Pancreas (tissue), 10 donors: ENCODE measurements around the gene RREB1. TPM values are rescaled to one million over a fixed set of nuclear protein-coding genes. Genes with fewer than 3 reads are reported as not detected.

ENCODE experiments used
- ATAC-seq, 4 donors: fragments of 200-7000 bp; cut with Tn5 transposase; one replicate each; pipeline versions ENCODE4 v1.8.0 to v1.9.1; 2020; ENCODE audit warnings: mild to moderate bottlenecking in 4 of 4, moderate library complexity in 4 of 4
- DNase-seq, 6 donors: peaks; one replicate each; pipeline ENCODE4 v3.0.0-alpha.2; 2020
- FAIRE-seq: peaks from 2 replicates; lab custom pipeline; 2012; peaks lifted over from hg19 to GRCh38; lab: Jason Lieb, UNC
- H3K27ac ChIP-seq, 4 donors: fragments of 200-600 bp; sonication (generic); 1 replicate in 3 of 4; 2 replicates in 1 of 4; pipeline versions ENCODE4 v1.5.0 to v1.8.0; 2020
- H3K27me3 ChIP-seq, 4 donors: fragments of 200-600 bp; one replicate each; pipeline ENCODE4 v1.8.0; 2021
- H3K36me3 ChIP-seq, 3 donors: fragments of 200-600 bp; sonication (generic) in 1 of 3; one replicate each; pipeline versions ENCODE4 v1.5.0 to v1.8.0; 2020 to 2021
- H3K4me1 ChIP-seq, 3 donors: fragments of 200-600 bp; one replicate each; pipeline ENCODE4 v1.8.0; 2021
- H3K4me3 ChIP-seq, 4 donors: fragments of 200-600 bp; sonication (generic) in 2 of 4; one replicate each; pipeline versions ENCODE4 v1.5.0 to v1.8.0; 2020 to 2021
- H3K9me3 ChIP-seq, 4 donors: fragments of 200-600 bp; one replicate each; pipeline ENCODE4 v1.8.0; 2021
- WGBS, 2 donors: extraction: QIAGEN DNeasy Blood & Tissue Kit; methylation state at CpG; one replicate each; pipeline ENCODE4 v1.1.7; 2013; 5-methylcytosine and 5-hydroxymethylcytosine counted together
- intact Hi-C, 3 donors: fragments of 100-400 bp; cut with DNase I; formaldehyde crosslinking; loops; one replicate each; pipeline versions ENCODE4 v1.11.1 to v1.14.2; 2022
- polyA plus RNA-seq, 2 donors: library from polyadenylated mRNA; stranded (reverse); fragments of 200-250 nt; gene quantifications; one replicate each; pipeline ENCODE4 v1.2.3, GENCODE V29; 2013
- total RNA-seq, 6 donors: library from RNA; stranded (reverse); fragmentation: NEBNext Ultra II Directional in 4 of 6; extraction: Animal tissue kit (Norgen Biotek cat#: 25700) in 4 of 6; gene quantifications; one replicate each; pipeline versions ENCODE4 v1.2.1 to v1.2.4, GENCODE V29; 2021 to 2023
- TF ChIP-seq, protein P1 (sequence below), 4 donors: fragments of 200-600 bp; sonication (generic) in 3 of 4; IDR thresholded peaks; one replicate each; pipeline versions ENCODE4 v1.5.0 to v1.8.0; 2021; ENCODE audit warnings: antibody characterized with exemption in 4 of 4
- donor health status: healthy with polysubstance abuse.
- donor health status: DM: no; HTN: no; CAD: no; lungs with moderate emphysema.
- donor health status: DM: no; HTN: no; CAD: no.
- donor health status: control.
- donor health status: control.
- donor health status: Bipolar disorder and iron deficiency.
- donor health status: DM: yes; HTN: yes; CAD: no.
- donor health status: DM: no; HTN: no; CAD: no.
- donor health status: DM: no; HTN: no; CAD: no.
- donor health status: DM: yes; HTN: yes; CAD: no.

The RREB1 gene
- total and polyA plus RNA-seq, 8 donors: 8.9 to 45.3 (median 29.1) TPM

GRCh38 chr6:7228662-7229375 lies 121.1 kb downstream of the RREB1 start:
- no peak overlapping the region for H3K4me3 ChIP-seq
- TF ChIP-seq, protein P1, sequence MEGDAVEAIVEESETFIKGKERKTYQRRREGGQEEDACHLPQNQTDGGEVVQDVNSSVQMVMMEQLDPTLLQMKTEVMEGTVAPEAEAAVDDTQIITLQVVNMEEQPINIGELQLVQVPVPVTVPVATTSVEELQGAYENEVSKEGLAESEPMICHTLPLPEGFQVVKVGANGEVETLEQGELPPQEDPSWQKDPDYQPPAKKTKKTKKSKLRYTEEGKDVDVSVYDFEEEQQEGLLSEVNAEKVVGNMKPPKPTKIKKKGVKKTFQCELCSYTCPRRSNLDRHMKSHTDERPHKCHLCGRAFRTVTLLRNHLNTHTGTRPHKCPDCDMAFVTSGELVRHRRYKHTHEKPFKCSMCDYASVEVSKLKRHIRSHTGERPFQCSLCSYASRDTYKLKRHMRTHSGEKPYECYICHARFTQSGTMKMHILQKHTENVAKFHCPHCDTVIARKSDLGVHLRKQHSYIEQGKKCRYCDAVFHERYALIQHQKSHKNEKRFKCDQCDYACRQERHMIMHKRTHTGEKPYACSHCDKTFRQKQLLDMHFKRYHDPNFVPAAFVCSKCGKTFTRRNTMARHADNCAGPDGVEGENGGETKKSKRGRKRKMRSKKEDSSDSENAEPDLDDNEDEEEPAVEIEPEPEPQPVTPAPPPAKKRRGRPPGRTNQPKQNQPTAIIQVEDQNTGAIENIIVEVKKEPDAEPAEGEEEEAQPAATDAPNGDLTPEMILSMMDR (IDR thresholded peaks at IDR 0.05): no peak
- ATAC-seq: no peak
- peaks cover 3 to 53% (median 31%) of the 10 kb centered on the region in 3 donors for H3K36me3 ChIP-seq
- DNase-seq: peak in 1 of 6 donors; percentile 74
- H3K4me1 ChIP-seq: peaks cover 0 to 6% (median 4%) of the 10 kb centered on the region in 3 donors
- H3K9me3 ChIP-seq: no peaks in the 10 kb centered on the region
- intact Hi-C loops: no loop called here
- no peaks in the 10 kb centered on the region for H3K27me3 ChIP-seq
- no peak overlapping the region for H3K27ac ChIP-seq
- FAIRE-seq: no peak
- 92 to 94% methylated on average over 21 of the region's 21 CpGs for WGBS, 2 donors

GRCh38 chr6:7229376-7230326 lies 121.9 kb downstream of the RREB1 start:
- no peak for FAIRE-seq

DNA sequence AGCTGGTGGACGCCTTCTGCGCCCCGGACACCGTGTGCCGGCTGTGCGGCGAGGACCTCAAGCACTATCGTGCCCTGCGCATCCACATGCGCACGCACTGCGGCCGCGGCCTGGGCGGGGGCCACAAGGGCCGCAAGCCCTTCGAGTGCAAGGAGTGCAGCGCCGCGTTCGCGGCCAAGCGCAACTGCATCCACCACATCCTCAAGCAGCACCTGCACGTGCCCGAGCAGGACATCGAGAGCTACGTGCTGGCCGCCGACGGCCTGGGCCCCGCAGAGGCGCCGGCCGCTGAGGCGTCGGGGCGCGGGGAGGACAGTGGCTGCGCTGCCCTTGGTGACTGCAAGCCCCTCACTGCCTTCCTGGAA lies 122.5 kb downstream of the RREB1 start:
- intact Hi-C loops: no loop called here
- Histone ChIP-seq H3K27ac (no peak overlapping the region), H3K36me3 (peaks cover 3 to 53% (median 31%) of the 10 kb centered on the region in 3 donors), H3K9me3 (no peaks in the 10 kb centered on the region), H3K4me3 (no peak overlapping the region), H3K4me1 (peaks cover 9 to 11% (median 9%) of the 10 kb centered on the region in 3 donors), H3K27me3 (no peaks in the 10 kb centered on the region)
- no peak for DNase-seq
- TF ChIP-seq, protein P1 (IDR thresholded peaks at IDR 0.05): no peak
- WGBS, 2 donors: 97% methylated on average over 39 of the region's 39 CpGs
- no peak for FAIRE-seq
- no peak for ATAC-seq

More at GRCh38 chr6:7229376-7230326, 121.9 kb downstream of the RREB1 start:
- intact Hi-C loops: no loop called here
- ATAC-seq (peak in 1 of 4 donors; percentile 9), DNase-seq (peak in 1 of 6 donors; percentile 74)
- H3K4me3 ChIP-seq: no peak overlapping the region
- no peaks in the 10 kb centered on the region for H3K27me3 ChIP-seq
- H3K9me3 ChIP-seq: no peaks in the 10 kb centered on the region
- no peak overlapping the region for H3K27ac ChIP-seq
- H3K36me3 ChIP-seq: peaks cover 3 to 53% (median 31%) of the 10 kb centered on the region in 3 donors
- TF ChIP-seq, protein P1 (IDR thresholded peaks at IDR 0.05): no peak
- WGBS, 2 donors: 94 to 95% methylated on average over 59 to 62 of the region's 62 CpGs
- peaks cover 2 to 4% (median 2%) of the 10 kb centered on the region in 3 donors for H3K4me1 ChIP-seq

- intact Hi-C loops: no loop called here
- FAIRE-seq: no peak
- Histone ChIP-seq H3K36me3 (peaks cover 3 to 53% (median 31%) of the 10 kb centered on the region in 3 donors), H3K4me3 (no peak overlapping the region), H3K27me3 (no peaks in the 10 kb centered on the region), H3K9me3 (no peaks in the 10 kb centered on the region), H3K4me1 (peaks cover 12 to 16% (median 15%) of the 10 kb centered on the region in 3 donors), H3K27ac (no peak overlapping the region)
- 96% methylated on average over 37 of the region's 37 CpGs for WGBS, 2 donors
- no peak for ATAC-seq
- TF ChIP-seq, protein P1 (IDR thresholded peaks at IDR 0.05): no peak
- DNase-seq: peak in 2 of 6 donors; percentile 11 to 76
Measured at GRCh38 chr6:7230956-7231713, 123.4 kb downstream of the RREB1 start.
